Activated CD8-positive, alpha-beta memory T cell treated with anti-CD3 and anti-CD28 coated beads for 1 hour (primary cell): Measurements from ENCODE around the gene CACNA1S.

ENCODE experiments used
- DNase-seq, 2 donors: peaks; one replicate each; pipeline ENCODE4 v3.0.0-alpha.2; 2020; ENCODE audit warnings: low read depth in 1 of 2; ENCODE audit errors: extremely low read depth in 1 of 2

Gene CACNA1S

DNA sequence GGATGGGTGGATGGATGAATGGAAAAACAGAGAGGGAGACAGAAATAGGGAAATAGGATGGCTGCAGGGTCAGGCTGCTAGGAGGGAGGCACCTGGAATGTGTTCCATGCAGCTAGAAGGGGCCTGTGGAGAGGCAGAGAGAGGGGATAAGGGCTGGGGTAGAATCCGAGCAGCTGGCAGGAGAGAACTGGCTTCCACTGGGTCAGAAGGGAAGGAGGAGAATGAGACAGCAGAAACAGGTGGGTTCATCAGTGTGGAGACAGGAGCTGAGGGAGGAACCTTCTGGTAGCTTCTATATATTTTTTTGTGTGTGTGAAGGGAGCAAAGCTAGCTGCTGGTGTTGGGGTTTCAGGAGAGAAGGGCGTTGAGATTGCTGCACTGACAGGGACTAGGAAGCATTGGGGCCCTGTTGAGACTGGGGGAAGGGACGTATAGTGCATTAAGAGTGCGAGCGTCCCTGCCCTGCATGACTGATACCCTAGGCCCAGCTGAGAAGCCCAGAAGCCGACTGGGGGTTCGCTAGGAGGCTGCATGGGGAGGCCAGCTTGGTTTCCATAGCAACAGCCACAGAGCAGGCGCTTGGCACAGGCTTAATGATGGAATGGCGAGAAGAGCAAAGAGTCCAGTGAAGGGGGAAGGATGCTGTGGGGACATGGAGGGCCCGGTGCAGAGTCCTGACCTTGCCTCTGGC, 73.9 kb downstream of the CACNA1S start:
- DNase-seq, result no peak

DNA sequence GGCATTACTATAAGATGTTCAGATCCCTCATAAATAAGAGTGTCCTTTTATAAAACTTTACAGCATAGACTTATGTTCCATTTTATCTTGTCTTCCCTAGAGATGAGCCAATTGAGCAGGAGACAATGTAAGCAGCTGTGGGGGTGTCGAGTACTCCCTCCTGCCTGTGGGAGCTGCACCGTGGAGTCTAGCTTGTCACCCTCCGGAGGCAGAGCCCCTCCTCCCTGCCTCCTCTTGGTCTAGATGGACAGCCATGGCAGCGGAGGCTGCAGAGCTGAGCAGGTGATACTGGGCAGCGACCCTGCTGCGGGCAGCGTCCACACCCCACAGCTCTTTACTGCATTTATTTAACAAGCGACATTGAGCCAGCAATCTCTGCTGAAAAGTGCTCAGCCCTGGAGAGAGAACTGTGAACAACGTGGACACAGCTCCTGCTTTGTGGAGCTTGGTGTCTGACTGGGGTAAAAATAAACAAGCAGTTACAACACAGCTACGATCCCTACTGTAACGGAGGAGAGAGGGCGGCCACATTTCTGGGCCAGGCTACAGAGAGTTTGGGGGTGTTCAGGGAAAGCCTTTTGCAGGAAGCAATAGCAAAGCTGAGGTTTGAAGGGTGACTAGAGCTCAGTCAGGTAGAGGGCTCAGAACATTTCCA, 75.9 kb downstream of the CACNA1S start:
- DNase-seq, result no peak

DNA sequence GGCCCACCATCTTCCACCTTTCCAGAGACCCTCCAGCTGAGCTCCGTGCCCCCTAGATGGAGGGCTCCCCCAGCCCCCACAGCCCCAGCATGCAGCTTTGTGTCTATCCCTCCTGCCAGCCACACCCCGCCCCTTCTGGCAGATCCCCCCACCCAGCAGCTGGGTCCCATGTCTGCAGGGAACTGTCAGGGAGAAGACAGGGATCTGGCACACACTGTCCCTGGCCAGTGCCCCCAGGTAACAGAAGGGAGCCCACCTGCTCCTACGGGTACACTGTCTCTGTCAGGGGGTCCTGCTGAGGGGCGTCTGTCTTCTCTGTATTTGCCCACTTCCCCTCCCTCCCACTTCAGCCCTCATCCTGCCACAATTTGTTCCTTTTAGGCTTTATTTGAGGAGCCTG, 77.6 kb downstream of the CACNA1S start:
- DNase-seq, result no peak

DNA sequence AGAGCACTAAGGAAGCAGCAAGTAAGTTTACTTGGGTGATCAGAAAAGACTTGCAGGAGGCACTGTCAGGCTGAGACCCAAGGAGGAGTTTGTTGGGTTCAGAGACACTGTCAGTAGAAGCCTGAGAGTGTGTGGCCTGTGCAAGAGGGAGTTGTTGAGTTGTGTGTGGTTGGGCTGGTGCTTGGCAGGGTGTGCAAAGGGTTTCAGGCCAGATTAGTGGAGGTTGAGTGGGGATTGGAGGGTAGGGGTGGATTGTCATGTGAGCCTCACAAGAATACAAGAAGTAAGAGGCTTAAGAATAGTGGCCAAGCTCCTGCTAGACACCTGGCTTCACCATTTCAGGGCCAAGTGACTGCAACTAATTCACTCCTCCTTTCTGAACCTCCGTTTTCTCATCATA, 79.8 kb downstream of the CACNA1S start:
- no peak for DNase-seq

DNA sequence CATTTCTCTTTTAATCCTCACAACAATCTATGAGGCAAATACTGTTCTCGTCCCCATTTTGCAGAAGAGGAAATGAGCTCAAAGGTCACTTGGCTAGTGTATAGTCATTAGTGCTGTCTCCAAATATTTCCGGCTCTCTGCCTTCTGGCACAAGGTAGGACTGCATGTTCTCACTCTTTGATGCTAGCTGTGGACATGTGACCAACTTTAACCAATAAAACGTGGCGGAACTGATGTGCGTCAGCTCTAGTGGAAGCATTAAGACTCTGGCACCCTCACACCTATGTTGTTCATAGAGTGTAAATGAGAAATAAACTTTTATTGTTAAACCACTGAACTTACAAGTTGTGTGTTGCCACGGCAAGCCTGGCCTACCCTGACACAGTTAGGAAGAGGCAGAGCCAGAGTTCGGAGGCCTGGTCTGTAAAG, 83.8 kb downstream of the CACNA1S start:
- no peak for DNase-seq

DNA sequence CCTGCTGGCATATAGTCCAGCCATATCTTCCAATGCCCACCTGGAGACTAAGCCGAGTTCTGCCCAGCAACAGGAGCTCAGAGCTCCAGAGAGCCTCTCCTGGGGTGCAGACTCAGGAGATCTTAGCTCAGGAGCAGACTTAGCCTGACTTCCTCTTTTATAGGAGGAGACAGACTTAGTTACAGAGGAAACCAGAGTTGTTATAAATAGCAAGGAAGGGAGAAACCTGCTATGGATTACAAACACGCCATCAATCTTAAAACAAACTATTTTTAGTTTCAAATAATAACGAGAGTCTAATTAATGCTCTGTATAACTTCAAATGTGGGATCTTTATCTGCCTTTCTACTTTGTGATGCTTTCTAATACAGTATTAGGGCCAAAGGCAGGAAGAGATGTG, 85.4 kb downstream of the CACNA1S start:
- DNase-seq, result no peak

DNA sequence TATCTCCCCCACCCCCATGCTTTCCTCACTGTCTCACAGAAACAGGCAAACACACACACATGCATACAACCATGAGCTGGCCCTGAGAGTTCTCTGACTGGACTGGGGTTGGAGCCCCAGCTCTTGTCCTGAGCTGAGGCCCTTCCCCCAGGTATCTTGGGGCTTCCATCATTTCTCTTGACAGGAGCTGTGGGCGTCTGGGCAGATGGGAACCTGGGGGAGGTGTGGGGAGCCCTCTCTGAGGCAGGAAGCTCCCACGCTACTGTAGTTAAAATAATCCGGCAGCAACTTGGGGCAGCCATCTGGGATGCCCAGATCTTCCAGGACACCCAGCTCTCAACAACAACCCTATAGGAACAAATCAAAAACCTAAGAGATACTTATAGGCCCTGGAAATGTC, 86.0 kb downstream of the CACNA1S start:
- no peak for DNase-seq

DNA sequence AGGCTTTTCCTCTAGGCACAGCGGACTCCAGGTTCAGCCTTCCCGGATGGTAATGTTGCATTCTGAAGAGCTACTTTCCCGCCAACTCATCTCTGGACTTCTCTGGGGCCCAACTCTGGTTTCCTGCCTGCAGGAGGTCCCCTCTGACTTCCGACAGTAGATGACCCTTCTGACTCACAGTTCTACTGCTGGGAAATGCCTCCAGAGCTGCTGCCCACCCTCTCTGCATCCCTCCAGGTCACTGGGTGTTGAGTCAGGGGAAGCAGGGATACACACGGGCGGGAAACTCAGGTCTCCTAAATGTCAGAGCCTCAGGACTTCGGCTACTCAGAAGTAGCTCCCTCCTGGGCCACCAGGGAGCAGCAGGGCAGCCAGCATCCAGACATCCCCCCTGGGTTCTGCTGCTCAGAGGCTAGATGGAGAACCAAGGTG, 86.6 kb downstream of the CACNA1S start:
- no peak for DNase-seq

DNA sequence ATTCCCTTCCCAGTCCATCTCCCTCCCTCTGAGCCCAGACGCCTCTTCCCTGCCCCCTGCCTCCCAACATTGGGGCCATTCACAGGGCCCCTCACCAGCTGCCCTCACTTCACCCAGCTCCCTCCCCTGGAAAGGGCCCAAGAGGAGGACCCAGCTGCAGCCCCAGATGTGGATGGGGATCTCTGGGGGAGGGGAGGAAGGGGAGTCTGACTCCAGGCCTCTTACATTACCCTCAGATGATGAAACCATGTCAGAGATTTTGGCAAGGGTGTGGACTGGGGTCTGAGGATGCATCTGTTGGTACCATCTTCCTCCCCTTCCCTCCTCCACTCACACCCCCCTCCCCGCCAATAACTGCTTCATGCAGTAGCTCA, 87.6 kb downstream of the CACNA1S start:
- no peak for DNase-seq

DNA sequence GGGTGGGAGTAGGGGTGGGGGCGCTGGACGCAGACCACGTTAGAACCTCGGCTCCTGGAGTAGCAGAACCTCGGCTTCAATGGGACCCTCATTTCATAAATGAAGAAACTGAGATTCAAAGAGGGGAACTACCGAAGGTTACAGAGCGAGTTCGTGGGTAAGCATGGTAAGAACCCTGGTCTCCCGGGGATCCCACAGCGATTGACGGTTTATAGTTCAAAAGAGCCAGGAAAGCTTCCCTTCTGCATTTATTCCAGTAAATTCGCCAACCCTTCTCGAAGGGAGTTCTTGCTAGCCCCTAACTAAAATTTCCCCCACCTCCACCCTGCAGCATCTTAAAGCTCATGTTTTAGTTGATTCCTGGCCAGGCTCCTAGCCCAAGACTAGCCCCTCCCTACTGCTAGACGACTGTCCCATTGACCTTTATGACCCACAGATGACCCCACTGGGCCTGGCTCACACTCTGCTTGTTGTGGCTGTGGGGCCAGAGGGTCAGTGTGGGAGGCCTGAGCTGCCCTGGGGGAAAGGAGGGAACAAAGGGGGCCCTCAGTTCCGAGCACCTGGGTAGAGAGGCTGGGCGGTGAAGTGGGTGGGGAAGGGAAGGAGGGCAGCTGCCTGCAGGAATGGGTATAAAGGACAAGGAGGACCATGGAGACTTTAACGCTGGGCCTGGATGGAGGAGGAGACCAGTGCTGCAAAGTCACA, 88.2 kb downstream of the CACNA1S start:
- DNase-seq, result no peak

DNA sequence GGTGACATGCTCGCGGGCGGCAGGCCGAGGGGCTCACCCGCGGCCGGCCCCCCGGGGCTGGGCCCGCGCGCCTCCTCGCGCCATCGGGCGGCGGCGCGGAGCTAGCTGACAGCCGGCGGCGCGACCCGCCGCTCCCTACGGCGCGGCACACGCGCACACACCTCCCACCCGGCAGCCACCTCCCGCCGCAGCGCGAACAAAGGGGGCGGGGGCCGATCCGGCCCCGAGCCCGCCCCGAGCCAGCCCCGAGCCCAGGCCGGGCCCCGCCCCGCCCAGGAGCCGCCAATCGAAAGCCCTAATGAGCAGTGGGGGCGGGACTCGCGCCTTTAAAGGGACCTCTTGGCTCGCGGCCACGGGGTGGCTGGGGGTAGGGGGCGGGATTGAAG, 88.7 kb downstream of the CACNA1S start, which contains the start of gene KIF21B:
KIF21B (minus strand) TSS at position 198 of the 386 bp plus-strand sequence. CDS start 331 bp downstream, outside the sequence.
- peak; percentile 69 to 89 for DNase-seq

DNA sequence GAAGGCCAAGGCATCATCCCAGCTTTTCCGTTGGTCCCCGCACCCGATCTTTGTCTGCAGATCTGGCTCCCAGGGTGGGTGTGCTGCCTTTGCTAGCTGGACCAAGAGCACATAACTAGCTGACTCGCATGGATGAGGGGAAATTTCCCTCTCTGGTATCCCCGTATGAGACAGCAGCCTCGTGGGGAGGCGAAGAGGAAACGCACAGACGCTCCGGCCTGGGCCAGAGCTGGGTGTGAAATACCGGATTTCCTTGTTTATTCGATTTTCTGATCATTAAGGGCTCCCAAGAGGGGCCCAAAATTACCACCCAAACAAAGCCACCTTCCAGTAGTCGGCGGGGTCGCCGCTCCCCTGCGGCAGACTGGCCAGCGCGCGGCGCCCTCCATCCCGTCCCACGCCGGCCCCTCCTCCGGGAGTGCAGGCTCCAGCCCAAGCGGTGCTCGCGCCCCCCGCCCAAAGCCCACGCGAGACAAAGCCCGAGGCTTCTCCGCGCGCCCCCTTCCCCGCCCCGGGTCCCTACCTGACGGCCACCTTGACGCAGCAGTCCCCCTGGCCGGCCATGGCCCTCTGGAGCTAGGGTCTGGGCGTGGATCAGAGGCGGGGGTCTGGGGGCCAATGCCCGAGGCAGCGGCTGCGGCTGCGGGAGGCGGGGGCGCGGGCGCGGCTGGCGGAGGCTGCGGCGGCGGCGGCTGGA, 89.3 kb downstream of the CACNA1S start:
- peak in 1 of 2 donors; percentile 11 for DNase-seq

DNA sequence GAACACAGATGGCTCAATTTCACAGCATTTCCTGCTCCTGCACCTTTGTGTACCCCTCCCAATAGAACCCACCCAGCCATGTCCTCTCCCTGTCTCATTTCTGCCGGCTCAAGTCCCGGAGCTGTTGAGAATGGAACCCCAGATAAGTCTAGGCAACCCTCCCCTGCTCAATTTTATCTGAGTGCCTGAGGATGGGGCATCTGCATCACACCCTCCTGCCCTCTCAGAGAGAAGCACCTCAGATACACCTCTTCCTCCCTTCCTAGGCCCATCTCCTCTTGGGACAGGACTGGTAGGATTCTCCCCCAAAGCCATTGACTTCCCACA, 89.8 kb downstream of the CACNA1S start:
- DNase-seq, result no peak

DNA sequence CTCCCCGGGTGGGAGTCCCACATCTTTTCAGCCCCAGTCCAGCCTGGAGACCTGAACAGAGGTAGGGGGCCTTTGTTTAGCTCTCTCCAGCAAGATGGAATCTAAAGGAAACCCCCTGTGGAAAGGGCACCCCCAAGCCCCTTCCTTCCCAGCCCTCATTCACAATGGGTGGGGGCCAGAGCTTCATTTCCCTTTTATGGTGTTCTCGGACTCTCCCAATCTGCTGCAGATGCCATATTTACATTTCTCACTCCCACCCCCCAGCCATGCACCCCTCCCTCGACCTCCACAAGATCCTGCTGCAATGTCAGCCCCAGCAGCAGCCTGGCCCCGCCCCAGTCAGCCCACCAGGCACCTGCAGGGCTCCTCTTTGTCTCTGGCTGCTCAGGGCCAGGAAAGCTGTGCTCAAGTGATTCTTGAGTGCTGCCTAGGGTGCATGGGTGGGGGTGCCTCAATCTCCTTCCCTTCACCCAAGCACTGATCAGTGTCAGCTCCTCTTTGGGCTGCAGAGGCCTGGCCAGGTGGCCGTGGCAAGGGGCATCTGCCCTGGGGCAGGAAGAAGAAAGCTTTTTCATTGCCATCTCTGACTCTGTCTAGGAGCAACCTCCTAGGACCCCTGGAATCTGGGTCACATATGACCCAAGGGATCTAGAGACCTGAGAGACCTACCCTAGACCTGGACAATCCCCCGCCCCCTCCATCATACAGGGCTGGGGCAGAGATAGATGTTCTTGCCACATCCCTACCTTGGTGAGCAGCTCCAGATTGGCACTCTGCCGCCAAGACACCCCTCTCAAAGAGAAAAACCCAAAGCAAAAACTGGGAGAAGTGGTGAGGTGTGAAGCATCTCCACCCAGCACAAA, 90.4 kb downstream of the CACNA1S start:
- no peak for DNase-seq

DNA sequence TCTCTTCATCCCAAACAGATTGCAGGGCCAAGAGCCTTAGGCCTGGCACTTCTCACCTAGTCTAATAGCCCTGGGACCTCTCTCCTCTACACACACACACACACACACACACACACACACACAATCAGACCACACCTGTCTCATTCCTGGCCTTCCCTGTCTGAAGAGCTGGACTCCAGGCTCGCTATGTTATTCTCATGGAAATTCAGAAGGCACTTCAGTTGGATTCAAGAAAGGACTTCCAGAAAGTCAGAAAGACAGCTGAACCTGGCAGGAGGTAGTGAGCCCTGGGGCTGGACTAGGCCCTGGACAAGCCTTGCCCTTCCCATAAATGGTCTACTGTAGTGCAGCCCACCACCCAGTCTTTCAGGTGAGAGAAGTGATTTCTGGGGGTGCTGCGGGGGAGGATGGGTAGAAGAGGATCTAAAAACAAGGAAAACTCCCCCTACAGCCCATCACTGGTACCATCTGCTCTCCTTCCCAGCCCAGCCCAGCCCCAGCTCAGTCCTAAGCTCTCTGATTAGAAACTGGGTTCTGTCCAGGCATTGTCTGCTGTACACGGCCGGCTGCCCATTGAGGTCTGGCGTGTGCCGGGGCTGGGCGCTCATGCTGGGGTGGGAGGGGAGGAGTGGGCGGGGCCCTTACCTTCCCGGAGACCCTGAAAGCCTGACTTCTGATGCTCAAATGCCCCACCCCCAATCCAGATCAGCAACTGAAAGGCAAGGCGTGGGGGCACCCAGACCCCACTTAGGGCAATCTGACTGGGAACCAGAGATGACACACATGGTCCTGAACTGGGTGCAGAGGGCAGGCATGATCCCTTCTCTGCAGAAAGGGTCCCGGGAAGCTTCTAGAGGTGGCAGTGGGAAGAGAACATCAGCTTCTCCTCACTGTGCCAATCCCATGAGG, 91.3 kb downstream of the CACNA1S start:
- no peak for DNase-seq

DNA sequence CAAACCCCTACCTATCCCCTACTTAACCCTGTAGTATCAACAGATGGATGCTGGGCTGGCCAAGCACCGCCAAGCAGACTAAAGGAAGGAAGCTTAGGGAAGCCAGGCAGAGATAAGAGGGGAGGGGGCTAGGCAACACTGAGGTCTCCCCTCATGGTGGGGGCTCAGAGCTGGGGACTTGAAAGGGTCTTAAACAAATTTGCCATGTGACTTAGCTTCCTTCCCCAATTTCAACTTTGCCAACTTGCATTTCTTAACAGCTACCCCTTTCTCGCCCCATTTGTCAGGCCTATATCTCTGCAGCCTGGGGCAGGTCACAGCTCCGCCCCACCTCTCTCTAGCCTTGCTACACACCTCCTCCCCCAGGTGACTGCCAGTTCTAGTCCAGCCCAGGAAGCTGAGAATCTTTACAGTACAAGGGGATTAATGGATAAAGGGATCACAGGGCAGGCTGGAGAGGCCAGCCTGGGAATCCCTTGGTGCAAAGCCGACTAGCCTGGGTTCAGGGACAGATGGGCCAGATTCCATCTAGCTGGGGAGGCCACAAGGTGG, 92.1 kb downstream of the CACNA1S start:
- no peak for DNase-seq

DNA sequence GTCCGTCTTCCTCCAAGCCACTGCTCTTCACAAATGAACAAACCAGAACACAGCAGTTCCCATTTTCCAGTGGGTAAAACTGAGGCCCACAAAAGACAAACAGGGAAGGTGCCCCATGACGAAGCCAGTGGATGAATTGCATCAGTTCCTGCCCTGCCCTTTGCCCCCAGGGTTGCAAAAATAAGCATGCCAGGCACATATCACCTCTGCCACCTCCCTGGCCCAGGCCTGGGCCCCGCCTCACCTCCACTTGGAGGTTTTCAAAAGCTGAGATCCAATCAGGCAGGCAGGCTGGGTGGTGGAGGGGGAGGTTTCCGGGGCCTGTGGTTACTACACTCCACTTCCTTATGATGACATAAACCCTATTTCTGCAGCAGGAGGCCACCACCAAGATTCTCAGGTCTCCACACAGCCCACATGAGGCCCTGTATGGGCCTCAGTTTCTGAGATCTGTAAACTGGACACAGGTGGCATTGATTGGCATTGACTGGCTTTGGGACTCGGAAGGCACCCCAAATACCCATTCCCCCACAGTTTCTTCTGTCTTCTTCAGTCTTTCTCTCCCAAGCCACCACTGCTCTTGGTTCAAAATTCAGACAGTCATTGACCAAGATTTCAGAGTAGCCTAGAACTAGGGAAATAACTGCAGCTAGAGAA, 92.8 kb downstream of the CACNA1S start:
- peak; percentile 67 to 73 for DNase-seq

DNA sequence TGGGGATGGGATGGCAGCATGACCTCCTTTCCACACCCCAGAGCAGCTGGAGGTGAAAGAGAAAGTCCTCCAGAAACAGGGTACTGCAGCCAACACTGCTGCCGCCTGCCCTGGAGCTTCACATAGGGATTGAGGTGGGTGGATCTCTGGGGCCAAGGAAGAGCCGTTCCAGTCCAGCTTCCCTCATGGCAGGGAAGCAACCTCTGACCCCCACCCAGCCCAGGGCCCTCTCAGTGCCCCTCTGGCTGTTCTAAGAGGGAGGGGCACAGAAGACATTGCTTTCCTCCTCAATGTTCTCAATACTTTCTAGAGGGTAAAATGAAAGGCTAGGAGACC, 94.4 kb downstream of the CACNA1S start:
- DNase-seq, result no peak
